Neural cell (in vitro differentiated cells): ENCODE measurements around the gene NATD1.

Experiments used
- CTCF ChIP-seq: fragments of 450-650 bp; IDR thresholded peaks from 2 replicates; pipeline ENCODE4 v1.5.1; 2014; ENCODE audit warnings: antibody characterized with exemption, mild to moderate bottlenecking, moderate library complexity; ENCODE audit not compliant: poor library complexity, severe bottlenecking
- EP300 ChIP-seq: fragments of 450-650 bp; conservative IDR thresholded peaks from 2 replicates; pipeline ENCODE4 v1.6.1; 2014; ENCODE audit warnings: antibody characterized with exemption, mild to moderate bottlenecking, moderate library complexity; ENCODE audit not compliant: poor library complexity, severe bottlenecking
- POLR2AphosphoS5 ChIP-seq: IDR thresholded peaks from 2 replicates; pipeline ENCODE4 v1.6.1; 2012
- REST ChIP-seq: IDR thresholded peaks from 2 replicates; pipeline ENCODE4 v1.6.1; 2012; ENCODE audit warnings: borderline replicate concordance

- TF ChIP-seq CTCF (no peak), POLR2AphosphoS5 (no peak), EP300 (no peak), REST (no peak)
Measured at GRCh38 chr17:21268596-21269188, 15.5 kb upstream of the NATD1 start.
